HCT116 (cell line): Measurements from ENCODE around the gene BRAP. TPM values are rescaled to one million over a fixed set of nuclear protein-coding genes. Genes with fewer than 3 reads are reported as not detected.

Experiments used
- ATAC-seq: fragments of 200-7000 bp; cut with Tn5 transposase; 2 replicates; pipeline ENCODE4 v1.9.1; 2020; ENCODE audit warnings: mild to moderate bottlenecking, moderate library complexity
- BruUV-seq: library from RNA; stranded (reverse); fragments of 400-500 nt; replicated peaks from 2 replicates; lab custom pipeline; 2021; lab: Mats Ljungman, UMichigan
- CTCF ChIA-PET: fragments of 300-600 bp; sonication (Branson Sonifier 250); formaldehyde crosslinking; loops from one replicate; lab custom pipeline; 2021; ENCODE audit warnings: antibody characterized with exemption; lab: Charles Lee
- POLR2A ChIA-PET: fragments of 300-600, 350-600 bp; sonication (Branson Sonifier 250); formaldehyde crosslinking; loops from one replicate; lab custom pipeline; 2021; ENCODE audit warnings: antibody characterized with exemption; lab: Charles Lee
- RAD21 ChIA-PET, 2 experiments: fragments of 300-600 bp; sonication (Branson Sonifier 250); formaldehyde crosslinking; loops; one replicate each; lab custom pipeline; 2023; ENCODE audit warnings: low total read pairs in 2 of 2; ENCODE audit not compliant: uncharacterized antibody in 2 of 2, unreplicated experiment in 2 of 2, low non-redundant PET in 1 of 2; lab: Charles Lee
- DNase-seq: peaks from one replicate; pipeline ENCODE4 v3.0.0-alpha.2; 2010; ENCODE audit warnings: low read depth, low spot score
- H2AFZ ChIP-seq: fragments of 200-600 bp; shearing (Covaris generic), sonication (generic); 2 replicates; pipeline ENCODE4 v1.6.1; 2017; ENCODE audit warnings: low read depth, mixed run types, mixed read lengths, antibody characterized with exemption, low read length; ENCODE audit not compliant: poor library complexity, severe bottlenecking
- H3K27ac ChIP-seq: 2 replicates; pipeline ENCODE4 v1.5.1; 2012; ENCODE audit warnings: low read depth, low read length
- H3K27me3 ChIP-seq: fragments of 200-600 bp; sonication (generic); 2 replicates; pipeline ENCODE4 v1.6.1; 2016; ENCODE audit warnings: mixed run types, low read length, mixed read lengths; ENCODE audit not compliant: insufficient read depth
- H3K36me3 ChIP-seq, 2 experiments: fragments of 200-500 bp in 1 of 2; fragments of 200-600 bp in 1 of 2; sonication (Bioruptor generic) in 1 of 2; sonication (generic) in 1 of 2; 2 replicates each; pipeline versions ENCODE4 v1.5.1 to v1.6.1; 2014 to 2016; ENCODE audit warnings: low read length in 2 of 2, inconsistent platforms in 1 of 2, mixed read lengths in 1 of 2, mixed run types in 1 of 2; ENCODE audit not compliant: insufficient read depth in 2 of 2, control insufficient read depth in 1 of 2
- H3K4me1 ChIP-seq, 2 experiments: fragments of 200-600 bp in 1 of 2; sonication (generic) in 1 of 2; 2 replicates each; pipeline versions ENCODE4 v1.5.1 to v1.6.1; 2012 to 2017; ENCODE audit warnings: low read length in 2 of 2, inconsistent platforms in 1 of 2, mild to moderate bottlenecking in 1 of 2, mixed read lengths in 1 of 2, mixed run types in 1 of 2, moderate library complexity in 1 of 2; ENCODE audit not compliant: insufficient read depth in 2 of 2, control insufficient read depth in 1 of 2
- H3K4me2 ChIP-seq: fragments of 200-600 bp; sonication (generic); 2 replicates; pipeline ENCODE4 v1.6.1; 2017; ENCODE audit warnings: mixed run types, low read length, mixed read lengths
- H3K4me3 ChIP-seq, 2 experiments: fragments of 200-600 bp in 1 of 2; sonication (generic) in 1 of 2; replicated peaks in 1 of 2; 2 replicates each; pipeline ENCODE4 v1.5.1; 2011 to 2016; ENCODE audit warnings: low read length in 2 of 2, control low read depth in 1 of 2, low read depth in 1 of 2, mild to moderate bottlenecking in 1 of 2, mixed read lengths in 1 of 2, mixed run types in 1 of 2
- H3K79me2 ChIP-seq: fragments of 200-600 bp; sonication (generic); 2 replicates; pipeline ENCODE4 v1.6.1; 2017; ENCODE audit warnings: mild to moderate bottlenecking, mixed run types, low read length, moderate library complexity, mixed read lengths; ENCODE audit not compliant: insufficient read depth
- H3K9ac ChIP-seq: fragments of 200-600 bp; sonication (generic); 2 replicates; pipeline ENCODE4 v1.6.1; 2016; ENCODE audit warnings: low read length, mixed read lengths
- H3K9me2 ChIP-seq: fragments of 200-600 bp; sonication (generic), shearing (Covaris generic); 2 replicates; pipeline ENCODE4 v1.6.1; 2017; ENCODE audit warnings: mixed run types, mild to moderate bottlenecking, moderate library complexity; ENCODE audit not compliant: insufficient read depth
- H3K9me3 ChIP-seq, 2 experiments: fragments of 200-500 bp in 1 of 2; fragments of 200-600 bp in 1 of 2; sonication (Bioruptor generic) in 1 of 2; sonication (generic) in 1 of 2; 2 replicates each; pipeline ENCODE4 v1.6.1; 2014 to 2017; ENCODE audit warnings: low read length in 2 of 2, mixed read lengths in 2 of 2, inconsistent platforms in 1 of 2, low read depth in 1 of 2, mild to moderate bottlenecking in 1 of 2, mixed run types in 1 of 2, moderate library complexity in 1 of 2; ENCODE audit not compliant: control insufficient read depth in 1 of 2, insufficient read depth in 1 of 2
- H4K20me1 ChIP-seq: fragments of 200-600 bp; sonication (generic), shearing (Covaris generic); 2 replicates; pipeline ENCODE4 v1.6.1; 2017; ENCODE audit warnings: mixed run types, mild to moderate bottlenecking, moderate library complexity; ENCODE audit not compliant: insufficient read depth
- CBX3 ChIP-seq: IDR thresholded peaks from 2 replicates; pipeline ENCODE4 v1.6.1; 2012; ENCODE audit warnings: low read depth
- EGR1 ChIP-seq: IDR thresholded peaks from 2 replicates; pipeline ENCODE4 v1.6.1; 2012; ENCODE audit warnings: low read depth
- POLR2A ChIP-seq: IDR thresholded peaks from 2 replicates; pipeline ENCODE4 v1.7.0; 2011; ENCODE audit warnings: borderline replicate concordance; ENCODE audit not compliant: insufficient read depth, insufficient read length; ENCODE audit errors: extremely low read depth
- SIN3A ChIP-seq: IDR thresholded peaks from 2 replicates; pipeline ENCODE4 v1.6.1; 2012; ENCODE audit warnings: low read depth
- SP1 ChIP-seq: IDR thresholded peaks from 2 replicates; pipeline ENCODE4 v1.6.1; 2012; ENCODE audit warnings: low read depth
- SRF ChIP-seq: IDR thresholded peaks from 2 replicates; pipeline ENCODE4 v1.6.1; 2012; ENCODE audit warnings: low read depth
- ZFX ChIP-seq: fragments of 450-650 bp; IDR thresholded peaks from 2 replicates; pipeline ENCODE4 v1.6.1; 2017
- intact Hi-C: fragments of 100-400 bp; cut with micrococcal nuclease; formaldehyde crosslinking; loops from 2 replicates; pipeline ENCODE4 v1.10.0; 2022
- total RNA-seq: library from RNA; stranded (reverse); gene quantifications from one replicate; pipeline ENCODE4 v1.2.1, GENCODE V29; 2021; ENCODE audit not compliant: unreplicated experiment
- TF ChIP-seq, protein P1 (sequence below): IDR thresholded peaks from 2 replicates; pipeline ENCODE4 v1.6.1; 2011; ENCODE audit warnings: mild to moderate bottlenecking, low read length, moderate library complexity; ENCODE audit not compliant: insufficient replicate concordance; ENCODE audit errors: extremely low read depth
- TF ChIP-seq, protein P2 (sequence below): IDR thresholded peaks from 2 replicates; pipeline ENCODE4 v1.6.1; 2012

The BRAP gene
- total RNA-seq, 1 experiment from 2014 or later, result 16.7 TPM

DNA sequence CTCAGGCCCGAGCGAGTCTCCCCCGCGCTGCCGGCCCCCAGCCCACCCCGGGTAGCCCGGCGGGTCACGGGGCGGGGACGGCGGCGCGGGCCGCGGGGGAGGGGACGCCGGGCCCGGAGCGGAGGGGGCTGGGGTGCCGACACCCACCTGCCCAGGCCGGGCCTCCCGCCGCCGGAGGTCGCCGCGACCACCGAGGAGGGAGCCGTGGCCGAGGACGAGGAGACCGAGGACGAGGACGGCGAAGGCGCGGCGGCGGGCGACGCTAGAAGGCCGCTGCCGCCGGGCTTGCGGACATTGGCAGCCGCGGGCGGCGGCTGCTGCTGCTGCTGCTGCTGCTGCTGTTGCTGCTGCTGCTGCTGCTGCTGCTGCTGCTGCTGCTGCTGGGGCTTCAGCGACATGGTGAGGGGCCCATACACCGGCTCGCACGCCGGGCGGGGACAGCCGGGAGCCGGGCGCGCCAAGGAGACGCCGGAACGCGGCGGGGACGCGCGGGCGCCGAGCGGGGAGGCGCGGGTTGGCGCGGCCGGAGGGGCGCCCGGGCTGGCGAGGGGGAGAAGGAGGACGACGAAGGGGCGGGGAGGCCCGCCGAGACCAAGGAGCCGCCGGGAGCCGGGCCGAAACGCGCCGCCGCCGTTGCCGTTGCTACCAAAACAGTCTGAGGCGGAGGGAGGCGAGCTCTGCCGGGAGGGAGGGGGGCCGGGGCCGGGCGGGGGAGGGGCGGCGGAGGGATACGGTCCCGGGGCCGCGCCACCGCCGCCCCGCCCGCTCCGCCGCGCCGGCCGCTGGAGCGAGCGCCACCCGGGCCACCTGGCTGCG is 86.9 kb downstream of the BRAP start, which contains the start of gene ATXN2:
ATXN2 (minus strand) TSS at position 679 of the 816 bp plus-strand sequence; CDS start at position 398, 281 bp downstream.
- H2AFZ ChIP-seq, result no peak within 1 kb of the TSS
- H3K27ac ChIP-seq, result peak within 1 kb of the TSS; percentile 96
- no TSS peak for BruUV-seq
- peak within 1 kb of the TSS; percentile 95 for H3K9ac ChIP-seq
- H3K4me3 ChIP-seq, result peak within 1 kb of the TSS; percentile 70 to 97
- RAD21 ChIA-PET, result no interaction called here
- H3K9me2 ChIP-seq, result no peaks in the 10 kb centered on the region
- TF ChIP-seq ZFX, result peak; percentile 53
- no peak for TF ChIP-seq SP1
- no peak for TF ChIP-seq EGR1
- peak; percentile 38 for TF ChIP-seq POLR2A
- peak; percentile 55; the same call in 1 of the 2 replicates for TF ChIP-seq SIN3A
- CTCF ChIA-PET, result no interaction called here
- ATAC-seq (peak; percentile 52), DNase-seq (no peak)
- POLR2A ChIA-PET, result no interaction called here
- peak within 1 kb of the TSS; percentile 94 for H3K4me2 ChIP-seq
- H3K4me1 ChIP-seq, result peaks cover 21 to 36% of the 10 kb centered on the region in 2 experiments
- peaks cover 46% of the 10 kb centered on the region for H3K79me2 ChIP-seq
- H3K36me3 ChIP-seq, result no peaks in the 10 kb centered on the region; a peak in 1 of 4 replicates
- H3K9me3 ChIP-seq, result no peaks in the 10 kb centered on the region
- H3K27me3 ChIP-seq, result no peaks in the 10 kb centered on the region
- H4K20me1 ChIP-seq, result peaks cover 25% of the 10 kb centered on the region; the same call in 1 of the 2 replicates
- intact Hi-C loops, result no loop called here

DNA sequence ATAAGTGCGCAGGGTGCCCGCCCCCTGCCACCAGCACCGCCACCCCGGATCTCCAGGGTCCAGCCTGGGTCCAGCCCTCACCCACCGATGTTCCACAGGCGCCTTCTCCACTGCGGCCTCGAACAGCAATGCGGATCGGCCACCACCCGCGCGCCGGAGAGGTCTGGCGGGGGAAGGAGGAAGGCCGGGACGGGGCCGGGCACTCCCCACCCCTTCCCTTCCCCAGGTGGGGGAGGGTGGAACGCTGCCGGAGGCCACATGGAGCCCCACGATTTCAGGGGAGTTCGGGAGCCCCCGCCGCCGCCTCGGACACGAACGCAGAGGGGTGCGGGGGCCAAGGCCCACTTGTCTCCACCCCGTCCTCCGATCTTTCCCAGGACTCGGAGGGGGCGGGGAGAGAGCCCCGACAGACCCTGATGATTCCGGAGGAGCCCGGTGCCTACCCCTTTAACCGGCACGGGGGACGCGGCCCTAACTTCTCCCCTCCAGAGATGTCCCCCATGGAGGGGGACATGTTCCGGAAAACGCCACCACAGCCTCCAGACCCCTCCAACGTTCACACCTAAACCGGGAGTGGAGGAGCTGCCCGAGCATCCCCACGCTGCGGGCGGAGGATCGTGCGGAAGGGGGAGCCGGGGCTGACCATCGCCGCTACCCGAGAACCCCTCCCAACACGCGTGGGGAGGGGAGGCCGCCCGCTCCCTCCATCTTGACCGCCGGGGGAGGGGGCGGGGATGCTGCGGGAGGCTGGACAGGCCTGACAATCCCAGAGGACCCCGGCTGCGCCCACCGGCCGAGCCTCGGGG is 87.7 kb downstream of the BRAP start:
- ChIA-PET RAD21 (no interaction called here), CTCF (no interaction called here), POLR2A (no interaction called here)
- Histone ChIP-seq H3K36me3 (no peaks in the 10 kb centered on the region; a peak in 1 of 4 replicates), H3K9me2 (no peaks in the 10 kb centered on the region), H3K79me2 (peaks cover 54% of the 10 kb centered on the region), H3K27me3 (no peaks in the 10 kb centered on the region), H3K4me1 (peaks cover 21 to 36% of the 10 kb centered on the region in 2 experiments), H2AFZ (no peak overlapping the region), H4K20me1 (peaks cover 28% of the 10 kb centered on the region; the same call in 1 of the 2 replicates), H3K27ac (peak overlapping the region; percentile 96), H3K4me2 (peak overlapping the region; percentile 88), H3K4me3 (peak overlapping the region; percentile 70 to 97), H3K9me3 (no peaks in the 10 kb centered on the region), H3K9ac (peak overlapping the region; percentile 95)
- intact Hi-C loops, result no loop called here
- DNase-seq, result no peak
- peak; percentile 33 for ATAC-seq
- TF ChIP-seq EGR1, result 0 out of 2 replicates have a peak, but pooled peaks have one; percentile 34
- TF ChIP-seq SIN3A, result no peak; the same call in 1 of the 2 replicates
- TF ChIP-seq, protein P1, sequence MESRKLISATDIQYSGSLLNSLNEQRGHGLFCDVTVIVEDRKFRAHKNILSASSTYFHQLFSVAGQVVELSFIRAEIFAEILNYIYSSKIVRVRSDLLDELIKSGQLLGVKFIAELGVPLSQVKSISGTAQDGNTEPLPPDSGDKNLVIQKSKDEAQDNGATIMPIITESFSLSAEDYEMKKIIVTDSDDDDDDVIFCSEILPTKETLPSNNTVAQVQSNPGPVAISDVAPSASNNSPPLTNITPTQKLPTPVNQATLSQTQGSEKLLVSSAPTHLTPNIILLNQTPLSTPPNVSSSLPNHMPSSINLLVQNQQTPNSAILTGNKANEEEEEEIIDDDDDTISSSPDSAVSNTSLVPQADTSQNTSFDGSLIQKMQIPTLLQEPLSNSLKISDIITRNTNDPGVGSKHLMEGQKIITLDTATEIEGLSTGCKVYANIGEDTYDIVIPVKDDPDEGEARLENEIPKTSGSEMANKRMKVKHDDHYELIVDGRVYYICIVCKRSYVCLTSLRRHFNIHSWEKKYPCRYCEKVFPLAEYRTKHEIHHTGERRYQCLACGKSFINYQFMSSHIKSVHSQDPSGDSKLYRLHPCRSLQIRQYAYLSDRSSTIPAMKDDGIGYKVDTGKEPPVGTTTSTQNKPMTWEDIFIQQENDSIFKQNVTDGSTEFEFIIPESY, result no peak
- TF ChIP-seq, protein P2, sequence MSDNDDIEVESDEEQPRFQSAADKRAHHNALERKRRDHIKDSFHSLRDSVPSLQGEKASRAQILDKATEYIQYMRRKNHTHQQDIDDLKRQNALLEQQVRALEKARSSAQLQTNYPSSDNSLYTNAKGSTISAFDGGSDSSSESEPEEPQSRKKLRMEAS, result peak; percentile 14; the same call in 1 of the 2 replicates
- TF ChIP-seq CBX3, result no peak
- TF ChIP-seq SRF, result no peak
- no TSS peak for BruUV-seq
